WTC11 (cell line): ENCODE data around the gene ELP2. TPM values are rescaled to one million over a fixed set of nuclear protein-coding genes. Genes with fewer than 3 reads are reported as not detected.
A peak's percentile ranks its signal among the peaks of the same experiment; 100 is the strongest.

Experiments
- ATAC-seq: fragments of 200-7000 bp; cut with Tn5 transposase; 2 replicates; pipeline ENCODE4 v1.10.0; 2021; ENCODE audit warnings: mild to moderate bottlenecking, moderate library complexity
- CTCF ChIA-PET: fragments of 300-600 bp; sonication (Branson Sonifier 250); formaldehyde crosslinking; loops from one replicate; lab custom pipeline; 2021; ENCODE audit warnings: antibody characterized with exemption; lab: Charles Lee
- POLR2A ChIA-PET: fragments of 350-600 bp; sonication (Branson Sonifier 250); formaldehyde crosslinking; loops from one replicate; lab custom pipeline; 2021; ENCODE audit warnings: antibody characterized with exemption; lab: Charles Lee
- DNase-seq: peaks from one replicate; pipeline ENCODE4 v3.0.0; 2021; ENCODE audit warnings: low spot score
- H3K27ac Mint-ChIP-seq: 2 replicates; pipeline ENCODE4 v1.8.0; 2021; ENCODE audit warnings: mixed read lengths
- H3K27me3 Mint-ChIP-seq: 2 replicates; pipeline ENCODE4 v1.8.0; 2021; ENCODE audit warnings: low read depth, mild to moderate bottlenecking, moderate library complexity, mixed read lengths
- H3K36me3 Mint-ChIP-seq: 2 replicates; pipeline ENCODE4 v1.8.0; 2021; ENCODE audit warnings: mixed read lengths
- H3K4me1 Mint-ChIP-seq: 2 replicates; pipeline ENCODE4 v1.8.0; 2022; ENCODE audit warnings: mixed read lengths
- H3K4me3 Mint-ChIP-seq: 2 replicates; pipeline ENCODE4 v1.8.0; 2021; ENCODE audit warnings: mild to moderate bottlenecking, moderate library complexity, mixed read lengths
- H3K9me3 Mint-ChIP-seq: 2 replicates; pipeline ENCODE4 v1.8.0; 2021; ENCODE audit warnings: mixed read lengths
- CREM ChIP-seq: sonication (generic); formaldehyde crosslinking; IDR thresholded peaks from 2 replicates; pipeline ENCODE4 v1.8.1; 2022; ENCODE audit warnings: mild to moderate bottlenecking, missing genetic modification reagents, moderate library complexity
- CTCF ChIP-seq: fragments of 200-600 bp; IDR thresholded peaks from 2 replicates; pipeline ENCODE4 v1.8.0; 2022; ENCODE audit warnings: antibody characterized with exemption
- EMX1 ChIP-seq: fragments of 250-450 bp; sonication (Bioruptor Pico); IDR thresholded peaks from 2 replicates; pipeline ENCODE4 v1.8.0; 2021; ENCODE audit warnings: mild to moderate bottlenecking
- ERG ChIP-seq: fragments of 250-450 bp; sonication (Bioruptor Pico); IDR thresholded peaks from 2 replicates; pipeline ENCODE4 v1.8.0; 2021; ENCODE audit warnings: mild to moderate bottlenecking
- ETV6 ChIP-seq: sonication (generic); formaldehyde crosslinking; IDR thresholded peaks from 2 replicates; pipeline ENCODE4 v1.8.1; 2022; ENCODE audit warnings: mild to moderate bottlenecking, missing genetic modification reagents
- FOXJ3 ChIP-seq: sonication (generic); formaldehyde crosslinking; IDR thresholded peaks from 2 replicates; pipeline ENCODE4 v1.9.0; 2021; ENCODE audit warnings: missing genetic modification reagents, mild to moderate bottlenecking, borderline replicate concordance
- FOXK1 ChIP-seq: sonication (generic); formaldehyde crosslinking; IDR thresholded peaks from 2 replicates; pipeline ENCODE4 v1.8.0; 2022; ENCODE audit warnings: mild to moderate bottlenecking, moderate library complexity, missing genetic modification reagents
- KAT7 ChIP-seq: sonication (generic); formaldehyde crosslinking; IDR thresholded peaks from 2 replicates; pipeline ENCODE4 v1.8.1; 2023; ENCODE audit warnings: missing genetic modification reagents, mild to moderate bottlenecking, borderline replicate concordance
- MAX ChIP-seq: sonication (generic); formaldehyde crosslinking; IDR thresholded peaks from 2 replicates; pipeline ENCODE4 v1.8.0; 2022; ENCODE audit warnings: mild to moderate bottlenecking, missing genetic modification reagents
- NFE2L1 ChIP-seq: sonication (generic); formaldehyde crosslinking; IDR thresholded peaks from 2 replicates; pipeline ENCODE4 v1.8.1; 2023; ENCODE audit warnings: missing genetic modification reagents
- NR1H2 ChIP-seq: sonication (generic); formaldehyde crosslinking; IDR thresholded peaks from 2 replicates; pipeline ENCODE4 v1.9.0; 2021; ENCODE audit warnings: mild to moderate bottlenecking, moderate library complexity, missing genetic modification reagents
- NR2C2 ChIP-seq: sonication (generic); formaldehyde crosslinking; IDR thresholded peaks from 2 replicates; pipeline ENCODE4 v1.8.0; 2022; ENCODE audit warnings: mild to moderate bottlenecking, missing genetic modification reagents
- NR3C1 ChIP-seq: sonication (generic); formaldehyde crosslinking; conservative IDR thresholded peaks from 2 replicates; pipeline ENCODE4 v1.8.1; 2023; ENCODE audit warnings: low read depth, mild to moderate bottlenecking, missing genetic modification reagents
- OVOL2 ChIP-seq: fragments of 250-450 bp; sonication (Bioruptor Pico); IDR thresholded peaks from 2 replicates; pipeline ENCODE4 v1.9.0; 2021; ENCODE audit warnings: mild to moderate bottlenecking, borderline replicate concordance
- SOX15 ChIP-seq: fragments of 250-450 bp; sonication (Bioruptor Pico); IDR thresholded peaks from 2 replicates; pipeline ENCODE4 v1.9.0; 2021; ENCODE audit warnings: mild to moderate bottlenecking
- TEAD4 ChIP-seq: sonication (generic); formaldehyde crosslinking; IDR thresholded peaks from 2 replicates; pipeline ENCODE4 v1.8.0; 2022; ENCODE audit warnings: mild to moderate bottlenecking, missing genetic modification reagents
- ZNF281 ChIP-seq: sonication (generic); formaldehyde crosslinking; IDR thresholded peaks from 2 replicates; pipeline ENCODE4 v1.8.0; 2023; ENCODE audit warnings: mild to moderate bottlenecking, missing genetic modification reagents
- ZNF416 ChIP-seq: fragments of 250-450 bp; sonication (Bioruptor Pico); IDR thresholded peaks from 2 replicates; pipeline ENCODE4 v1.9.0; 2021; ENCODE audit warnings: mild to moderate bottlenecking, inconsistent platforms
- ZNF671 ChIP-seq: fragments of 250-450 bp; sonication (Bioruptor Pico); IDR thresholded peaks from 2 replicates; pipeline ENCODE4 v1.8.0; 2021; ENCODE audit warnings: mild to moderate bottlenecking
- total RNA-seq: library from RNA; stranded (reverse); gene quantifications from 3 replicates; pipeline ENCODE4 v1.2.3, GENCODE V29; 2021
- TF ChIP-seq, protein P1 (sequence below): fragments of 250-450 bp; sonication (Bioruptor Pico); conservative IDR thresholded peaks from 2 replicates; pipeline ENCODE4 v1.9.0; 2021; ENCODE audit warnings: mild to moderate bottlenecking
- TF ChIP-seq, protein P2 (sequence below): fragments of 250-450 bp; sonication (Bioruptor Pico); IDR thresholded peaks from 2 replicates; pipeline ENCODE4 v1.9.0; 2021; ENCODE audit warnings: mild to moderate bottlenecking
- TF ChIP-seq, protein P3 (sequence below): sonication (generic); formaldehyde crosslinking; IDR thresholded peaks from 2 replicates; pipeline ENCODE4 v1.8.1; 2023; ENCODE audit warnings: mild to moderate bottlenecking, missing genetic modification reagents

The ELP2 gene
- total RNA-seq, 1 experiment from 2014 or later, result 141 TPM

DNA sequence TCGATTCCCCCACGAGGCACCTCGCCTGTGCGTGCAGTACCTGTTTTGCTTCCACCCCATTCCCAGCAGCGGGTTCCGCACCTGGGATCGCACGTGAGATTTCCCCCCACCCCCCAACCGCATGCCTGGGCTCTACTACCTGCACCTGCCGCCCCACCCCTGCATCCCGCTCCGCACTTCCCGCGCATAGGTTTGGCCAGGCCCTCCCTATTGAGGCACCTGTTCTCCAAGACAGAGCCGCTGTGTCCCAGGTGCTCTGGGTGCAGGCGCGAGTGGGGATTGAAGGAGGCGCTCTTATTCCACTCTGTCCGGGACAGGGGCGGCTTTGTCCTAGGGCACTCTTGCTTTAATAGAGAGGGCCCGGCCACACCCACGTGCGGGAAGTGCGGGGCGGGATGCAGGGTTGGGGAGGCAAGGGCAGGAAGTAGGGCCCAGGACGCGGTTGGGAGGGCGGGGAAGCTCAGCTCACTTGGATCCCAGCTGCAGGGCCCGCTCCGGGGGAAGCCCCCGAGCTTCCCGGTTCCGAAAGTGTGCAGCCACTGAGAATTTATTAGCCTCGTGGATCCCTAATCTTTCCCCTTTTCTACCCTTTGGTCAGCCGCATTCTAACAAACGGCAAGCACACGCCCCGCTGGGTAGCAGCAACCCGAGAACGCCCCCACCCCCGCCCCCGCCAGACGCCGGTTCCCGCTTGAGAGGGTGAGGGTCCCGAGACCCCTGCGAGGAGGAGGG is 56.9 kb downstream of the ELP2 start (continued):
- no peak for TF ChIP-seq NR2C2 (CRISPR knock-in tag)
- peak; percentile 48; the same call in 1 of the 2 replicates for TF ChIP-seq MAX (CRISPR knock-in tag)
- TF ChIP-seq KAT7, result no peak; the same call in 1 of the 2 replicates
- no peak for TF ChIP-seq FOXJ3 (CRISPR knock-in tag)

- DNase-seq (peak; percentile 86), ATAC-seq (peak; percentile 81)
- Mint-ChIP-seq H3K36me3 (peaks cover 5% of the 10 kb centered on the region; the same call in 1 of the 2 replicates), H3K27ac (peak within 1 kb of the TSS; percentile 74; the same call in 1 of the 2 replicates), H3K9me3 (no peaks in the 10 kb centered on the region), H3K4me3 (peak within 1 kb of the TSS; percentile 80), H3K4me1 (peaks cover 23% of the 10 kb centered on the region), H3K27me3 (peaks cover 51% of the 10 kb centered on the region)
- CTCF ChIA-PET, result interaction anchor here (1.9 to 4.6 kb wide), 4 partner anchors 7 to 237 kb away, joined by 6 to 29 read pairs (median 13); no protein-coding TSS in a partner anchor
- POLR2A ChIA-PET, result interaction anchor here (0.6 to 1.9 kb wide), 4 partner anchors 10 to 215 kb away, joined by 3 to 6 read pairs (median 4); partner anchors contain the start of gene FHOD3
- TF ChIP-seq OVOL2 (CRISPR knock-in tag), result no peak
- TF ChIP-seq ERG (CRISPR knock-in tag), result no peak
- TF ChIP-seq NR3C1 (CRISPR knock-in tag), result no peak
- peak; percentile 59; the same call in 1 of the 2 replicates for TF ChIP-seq FOXK1
- no peak for TF ChIP-seq SOX15 (CRISPR knock-in tag)
- TF ChIP-seq CTCF, result no peak
- TF ChIP-seq ZNF671, result no peak
- TF ChIP-seq, protein P1, sequence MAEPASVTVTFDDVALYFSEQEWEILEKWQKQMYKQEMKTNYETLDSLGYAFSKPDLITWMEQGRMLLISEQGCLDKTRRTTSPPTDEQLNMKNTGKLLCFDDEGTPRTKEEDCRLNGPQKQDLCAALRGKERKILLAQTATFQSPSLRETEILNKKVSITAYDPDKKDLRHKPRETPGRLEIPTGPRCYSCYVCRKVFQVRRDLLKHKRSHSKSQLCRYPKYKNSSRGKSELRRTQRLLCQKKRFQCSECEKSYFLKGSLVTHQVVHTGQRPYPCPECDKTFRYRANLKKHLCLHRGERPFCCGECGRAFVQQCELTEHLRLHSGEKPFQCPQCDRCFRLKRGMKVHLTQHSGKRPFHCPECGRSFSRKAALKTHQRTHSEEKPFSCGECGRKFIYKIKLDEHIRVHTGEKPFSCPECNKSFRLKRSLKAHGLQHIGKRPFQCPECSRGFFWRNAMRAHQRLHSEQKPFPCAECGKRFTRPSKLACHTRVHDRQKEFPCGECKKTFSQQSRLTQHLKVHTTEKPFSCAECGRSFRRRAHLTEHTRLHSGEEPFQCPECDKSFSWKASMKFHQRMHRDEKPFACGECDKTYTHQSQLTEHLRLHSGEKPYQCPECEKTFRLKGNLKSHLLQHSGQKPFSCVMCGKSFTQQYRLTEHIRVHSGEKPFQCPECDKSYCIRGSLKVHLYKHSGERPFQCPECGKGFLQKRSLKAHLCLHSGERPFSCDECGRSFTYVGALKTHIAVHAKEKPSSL (CRISPR knock-in tag), result no peak
- no peak for TF ChIP-seq NR1H2 (CRISPR knock-in tag)
- no peak for TF ChIP-seq ZNF416 (CRISPR knock-in tag)
- TF ChIP-seq, protein P2, sequence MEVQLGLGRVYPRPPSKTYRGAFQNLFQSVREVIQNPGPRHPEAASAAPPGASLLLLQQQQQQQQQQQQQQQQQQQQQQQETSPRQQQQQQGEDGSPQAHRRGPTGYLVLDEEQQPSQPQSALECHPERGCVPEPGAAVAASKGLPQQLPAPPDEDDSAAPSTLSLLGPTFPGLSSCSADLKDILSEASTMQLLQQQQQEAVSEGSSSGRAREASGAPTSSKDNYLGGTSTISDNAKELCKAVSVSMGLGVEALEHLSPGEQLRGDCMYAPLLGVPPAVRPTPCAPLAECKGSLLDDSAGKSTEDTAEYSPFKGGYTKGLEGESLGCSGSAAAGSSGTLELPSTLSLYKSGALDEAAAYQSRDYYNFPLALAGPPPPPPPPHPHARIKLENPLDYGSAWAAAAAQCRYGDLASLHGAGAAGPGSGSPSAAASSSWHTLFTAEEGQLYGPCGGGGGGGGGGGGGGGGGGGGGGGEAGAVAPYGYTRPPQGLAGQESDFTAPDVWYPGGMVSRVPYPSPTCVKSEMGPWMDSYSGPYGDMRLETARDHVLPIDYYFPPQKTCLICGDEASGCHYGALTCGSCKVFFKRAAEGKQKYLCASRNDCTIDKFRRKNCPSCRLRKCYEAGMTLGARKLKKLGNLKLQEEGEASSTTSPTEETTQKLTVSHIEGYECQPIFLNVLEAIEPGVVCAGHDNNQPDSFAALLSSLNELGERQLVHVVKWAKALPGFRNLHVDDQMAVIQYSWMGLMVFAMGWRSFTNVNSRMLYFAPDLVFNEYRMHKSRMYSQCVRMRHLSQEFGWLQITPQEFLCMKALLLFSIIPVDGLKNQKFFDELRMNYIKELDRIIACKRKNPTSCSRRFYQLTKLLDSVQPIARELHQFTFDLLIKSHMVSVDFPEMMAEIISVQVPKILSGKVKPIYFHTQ (CRISPR knock-in tag), result no peak
- TF ChIP-seq EMX1, result no peak
- peak; percentile 12; the same call in 1 of the 2 replicates for TF ChIP-seq ETV6 (CRISPR knock-in tag)
- 0 out of 2 replicates have a peak, but pooled peaks have one; percentile 5 for TF ChIP-seq TEAD4 (CRISPR knock-in tag)
- peak; percentile 58; the same call in 1 of the 2 replicates for TF ChIP-seq CREM (CRISPR knock-in tag)
- TF ChIP-seq ZNF281 (CRISPR knock-in tag), result no peak
- TF ChIP-seq, protein P3, sequence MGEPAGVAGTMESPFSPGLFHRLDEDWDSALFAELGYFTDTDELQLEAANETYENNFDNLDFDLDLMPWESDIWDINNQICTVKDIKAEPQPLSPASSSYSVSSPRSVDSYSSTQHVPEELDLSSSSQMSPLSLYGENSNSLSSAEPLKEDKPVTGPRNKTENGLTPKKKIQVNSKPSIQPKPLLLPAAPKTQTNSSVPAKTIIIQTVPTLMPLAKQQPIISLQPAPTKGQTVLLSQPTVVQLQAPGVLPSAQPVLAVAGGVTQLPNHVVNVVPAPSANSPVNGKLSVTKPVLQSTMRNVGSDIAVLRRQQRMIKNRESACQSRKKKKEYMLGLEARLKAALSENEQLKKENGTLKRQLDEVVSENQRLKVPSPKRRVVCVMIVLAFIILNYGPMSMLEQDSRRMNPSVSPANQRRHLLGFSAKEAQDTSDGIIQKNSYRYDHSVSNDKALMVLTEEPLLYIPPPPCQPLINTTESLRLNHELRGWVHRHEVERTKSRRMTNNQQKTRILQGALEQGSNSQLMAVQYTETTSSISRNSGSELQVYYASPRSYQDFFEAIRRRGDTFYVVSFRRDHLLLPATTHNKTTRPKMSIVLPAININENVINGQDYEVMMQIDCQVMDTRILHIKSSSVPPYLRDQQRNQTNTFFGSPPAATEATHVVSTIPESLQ (CRISPR knock-in tag), result no peak
- TF ChIP-seq NFE2L1 (CRISPR knock-in tag), result 0 out of 2 replicates have a peak, but pooled peaks have one; percentile 47
These were observed 57.6 kb downstream of the ELP2 start, which contains the start of gene MOCOS for GRCh38 chr18:36187193-36187825. Gene MOCOS (plus strand): TSS chr18:36187497. CDS start chr18:36187540, 43 bp downstream.
